HepG2 (cell line): ENCODE results near the gene AKT3. TPM values are rescaled to one million over a fixed set of nuclear protein-coding genes. Genes with fewer than 3 reads are reported as not detected.

ENCODE experiments used
- ATAC-seq: fragments of 200-7000 bp; cut with Tn5 transposase; 3 replicates; pipeline ENCODE4 v1.9.1; 2020; ENCODE audit warnings: mild to moderate bottlenecking, moderate library complexity
- BruUV-seq: library from RNA; stranded (reverse); fragments of 400-500 nt; replicated peaks from 2 replicates; lab custom pipeline; 2021; lab: Mats Ljungman, UMichigan
- CTCF ChIA-PET: fragments of 300-600 bp; formaldehyde crosslinking; extraction: SDS; loops from one replicate; lab custom pipeline; 2021; ENCODE audit warnings: low total read pairs, inconsistent platforms, low intra/inter-chr PET ratio; lab: Yijun Ruan, JAX
- POLR2A ChIA-PET: fragments of 350-600 bp; sonication (Branson Sonifier 250); formaldehyde crosslinking; loops from one replicate; lab custom pipeline; 2020; ENCODE audit warnings: antibody characterized with exemption, inconsistent platforms; lab: Yijun Ruan, JAX
- DNase-seq: peaks from one replicate; pipeline ENCODE4 v3.0.0-alpha.2; 2015; ENCODE audit warnings: low spot score
- FAIRE-seq: peaks from 3 replicates; lab custom pipeline; 2011; peaks lifted over from hg19 to GRCh38; lab: Jason Lieb, UNC
- H2AFZ ChIP-seq: one replicate; pipeline ENCODE4 v1.6.1; 2011; ENCODE audit warnings: low read length, inconsistent platforms
- H3K27ac ChIP-seq: fragments of 300-600 bp; 3 replicates; pipeline ENCODE4 v1.8.0; 2011; ENCODE audit warnings: mixed run types, mild to moderate bottlenecking, mixed read lengths, low read length, inconsistent platforms; ENCODE audit not compliant: insufficient read depth; ENCODE audit errors: extremely low read length
- H3K27me3 ChIP-seq, 2 experiments: fragments of 200-600 bp in 1 of 2; 2 replicates in 1 of 2; 3 replicates in 1 of 2; pipeline versions ENCODE4 v1.6.0 to v1.8.0; 2011; ENCODE audit warnings: low read length in 2 of 2, mild to moderate bottlenecking in 2 of 2, moderate library complexity in 2 of 2, inconsistent platforms in 1 of 2; ENCODE audit not compliant: insufficient read depth in 2 of 2, control insufficient read depth in 1 of 2
- H3K36me3 ChIP-seq, 2 experiments: fragments of 200-600 bp in 1 of 2; replicated peaks in 1 of 2; 2 replicates in 1 of 2; 3 replicates in 1 of 2; pipeline versions ENCODE4 v1.5.1 to v1.8.0; 2011; ENCODE audit warnings: low read length in 2 of 2, inconsistent platforms in 1 of 2; ENCODE audit not compliant: insufficient read depth in 2 of 2, control insufficient read depth in 1 of 2
- H3K4me1 ChIP-seq: 2 replicates; pipeline ENCODE4 v1.5.1; 2012; ENCODE audit warnings: low read length, inconsistent platforms; ENCODE audit not compliant: insufficient read depth
- H3K4me2 ChIP-seq: 2 replicates; pipeline ENCODE4 v1.6.0; 2011; ENCODE audit warnings: low read depth, low read length, inconsistent platforms
- H3K4me3 ChIP-seq, 3 experiments: fragments of 200-600 bp in 1 of 3; sonication (generic), shearing (Covaris generic) in 1 of 3; replicated peaks in 1 of 3; 2 replicates each; pipeline ENCODE4 v1.5.1; 2011 to 2016; ENCODE audit warnings: low read length in 3 of 3, inconsistent platforms in 2 of 3, low read depth in 2 of 3, mild to moderate bottlenecking in 2 of 3, control low read depth in 1 of 3, mixed read lengths in 1 of 3; ENCODE audit not compliant: insufficient read depth in 1 of 3
- H3K79me2 ChIP-seq: one replicate; pipeline ENCODE4 v1.6.1; 2011; ENCODE audit warnings: low read length, inconsistent platforms; ENCODE audit not compliant: insufficient read depth
- H3K9ac ChIP-seq: 2 replicates; pipeline ENCODE4 v1.6.0; 2011; ENCODE audit warnings: mild to moderate bottlenecking, low read depth, low read length, inconsistent platforms; ENCODE audit not compliant: insufficient read depth
- H3K9me3 ChIP-seq: 2 replicates; pipeline ENCODE4 v1.5.1; 2012; ENCODE audit warnings: mild to moderate bottlenecking, low read length
- H4K20me1 ChIP-seq: 2 replicates; pipeline ENCODE4 v1.6.0; 2011; ENCODE audit warnings: inconsistent platforms, mild to moderate bottlenecking, low read length, moderate library complexity; ENCODE audit not compliant: insufficient read depth
- HNRNPH1 ChIP-seq: fragments of 200-400 bp; formaldehyde crosslinking; optimal IDR thresholded peaks from 2 replicates; pipeline ENCODE3; 2017; ENCODE audit warnings: mild to moderate bottlenecking, low read depth, low read length
- JARID2 ChIP-seq: sonication (generic); formaldehyde crosslinking; IDR thresholded peaks from 2 replicates; pipeline ENCODE4 v1.8.1; 2023; ENCODE audit warnings: missing genetic modification reagents, inconsistent platforms; ENCODE audit not compliant: insufficient replicate concordance
- MAFF ChIP-seq: IDR thresholded peaks from 2 replicates; pipeline ENCODE4 v1.6.1; 2011; ENCODE audit warnings: low read depth, low read length, improper control_type of control experiment
- MAFK ChIP-seq, 2 experiments: IDR thresholded peaks in 1 of 2; conservative IDR thresholded peaks in 1 of 2; 2 replicates each; pipeline ENCODE4 v1.6.1; 2011; ENCODE audit warnings: improper control_type of control experiment in 2 of 2, low read length in 2 of 2
- MEIS1 ChIP-seq: sonication (generic); formaldehyde crosslinking; IDR thresholded peaks from 2 replicates; pipeline ENCODE4 v1.9.0; 2021; ENCODE audit warnings: mild to moderate bottlenecking, missing genetic modification reagents, moderate library complexity, borderline replicate concordance
- POGZ ChIP-seq: sonication (generic); formaldehyde crosslinking; IDR thresholded peaks from 2 replicates; pipeline ENCODE4 v1.4.0; 2020; ENCODE audit warnings: mild to moderate bottlenecking, missing genetic modification reagents
- REST ChIP-seq, 2 experiments: IDR thresholded peaks; 2 replicates each; pipeline ENCODE4 v1.6.1; 2011 to 2012; ENCODE audit warnings: low read length in 2 of 2, borderline replicate concordance in 1 of 2, low read depth in 1 of 2, mild to moderate bottlenecking in 1 of 2, moderate library complexity in 1 of 2
- YEATS2 ChIP-seq: sonication (generic); formaldehyde crosslinking; IDR thresholded peaks from 2 replicates; pipeline ENCODE4 v1.4.0; 2020; ENCODE audit warnings: missing genetic modification reagents, borderline replicate concordance
- ZNF232 ChIP-seq: sonication (generic); formaldehyde crosslinking; IDR thresholded peaks from 2 replicates; pipeline ENCODE4 v1.4.0; 2020; ENCODE audit warnings: missing genetic modification reagents, borderline replicate concordance
- ZNF432 ChIP-seq: sonication (generic); formaldehyde crosslinking; IDR thresholded peaks from 2 replicates; pipeline ENCODE4 v1.5.0; 2020; ENCODE audit warnings: missing genetic modification reagents, mild to moderate bottlenecking, borderline replicate concordance
- ZNF598 ChIP-seq: sonication (generic); formaldehyde crosslinking; IDR thresholded peaks from 2 replicates; pipeline ENCODE4 v1.5.1; 2020; ENCODE audit warnings: mild to moderate bottlenecking, missing genetic modification reagents, borderline replicate concordance
- ZNF768 ChIP-seq: sonication (generic); formaldehyde crosslinking; IDR thresholded peaks from 2 replicates; pipeline ENCODE4 v1.4.0; 2020; ENCODE audit warnings: missing genetic modification reagents
- WGBS: methylation state at CpG from one replicate; pipeline ENCODE4 v1.1.6; 2017; ENCODE audit warnings: low lambda C conversion rate; 5-methylcytosine and 5-hydroxymethylcytosine counted together
- in situ Hi-C: cut with HindIII; loops from 2 replicates; pipeline ENCODE4 v1.10.0; 2017; ENCODE audit warnings: low pct_unique_long_range_greater_than_20kb; ENCODE audit not compliant: extremely low pct_ligation_motif_present
- intact Hi-C: fragments of 100-400 bp; cut with micrococcal nuclease; formaldehyde crosslinking; loops from one replicate; pipeline ENCODE4 v1.10.0; 2022; ENCODE audit not compliant: unreplicated experiment
- polyA plus RNA-seq, 8 experiments: library from polyadenylated mRNA; depleted of rRNA in 3 of 8; stranded (reverse) in 7 of 8; unstranded in 1 of 8; fragments of >200 nt; fragmentation: Illumina TruSeq in 4 of 8; extraction: Trizol in 4 of 8; gene quantifications; 2 replicates each; pipeline versions ENCODE4 v1.2.1 to v1.2.3, GENCODE V29; 2011 to 2016; ENCODE audit warnings: low read depth in 4 of 8, missing spikeins in 1 of 8, mixed read lengths in 1 of 8; ENCODE audit not compliant: insufficient read depth in 1 of 8
- total RNA-seq, 5 experiments: library from RNA; depleted of rRNA; stranded (reverse); fragments of >200 nt; fragmentation: Illumina TruSeq; extraction: Trizol; gene quantifications; 2 replicates each; pipeline ENCODE4 v1.2.3, GENCODE V29; 2016; ENCODE audit warnings: low read depth in 1 of 5
- TF ChIP-seq, protein P1 (sequence below), 2 experiments: sonication (generic) in 1 of 2; formaldehyde crosslinking in 1 of 2; IDR thresholded peaks; 2 replicates each; pipeline versions ENCODE4 v1.4.0 to v1.6.1; 2018 to 2020; ENCODE audit warnings: missing genetic modification reagents in 2 of 2, borderline replicate concordance in 1 of 2, low read depth in 1 of 2, mild to moderate bottlenecking in 1 of 2, missing biosample characterization in 1 of 2

Gene AKT3
- total and polyA plus RNA-seq, 2 of the 13 experiments (the other 11 are each of a cell fraction or from before 2014, with no cell fraction given) = 0.07 TPM

DNA sequence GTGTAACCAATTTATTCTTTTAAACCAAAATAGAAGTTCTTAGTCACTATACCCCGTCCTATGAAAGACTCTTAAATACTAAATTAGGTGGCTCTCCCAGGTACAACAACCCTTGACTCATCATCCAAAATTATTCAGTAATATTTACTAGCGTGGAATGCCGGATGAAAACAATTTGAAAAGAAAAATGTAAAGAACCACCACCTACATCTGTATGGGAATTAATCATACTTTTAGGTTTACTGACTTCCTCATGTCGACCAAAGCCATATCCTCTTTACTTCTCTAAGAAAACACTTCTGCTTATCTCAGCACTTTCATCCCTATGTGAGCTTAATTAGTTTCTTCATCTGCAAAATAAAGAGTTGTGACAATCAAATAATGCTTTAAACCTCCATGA is 139.6 kb downstream of the AKT3 start:
- FAIRE-seq (no peak), DNase-seq (no peak), ATAC-seq (no peak)
- Histone ChIP-seq H3K9me3 (no peaks in the 10 kb centered on the region), H3K4me3 (no peak overlapping the region), H3K27me3 (no peaks in the 10 kb centered on the region), H3K27ac (no peak overlapping the region), H4K20me1 (no peaks in the 10 kb centered on the region), H2AFZ (no peak overlapping the region), H3K9ac (no peak overlapping the region)
- intact Hi-C loops = no loop called here
- BruUV-seq = no TSS peak
- 21% methylated on average over 4 of the region's 4 CpGs for WGBS
- TF ChIP-seq JARID2 (CRISPR knock-in tag) (no peak), ZNF232 (no peak), HNRNPH1 (no peak), MAFF (peak; percentile 77; the same call in 1 of the 2 replicates), ZNF598 (CRISPR knock-in tag) (no peak), MEIS1 (CRISPR knock-in tag) (no peak), POGZ (CRISPR knock-in tag) (no peak), ZNF432 (no peak), MAFK (conservative IDR thresholded peaks at IDR 0.05 in 1 of 2, IDR thresholded peaks at IDR 0.05 in 1 of 2; ENCODE audit: low read length in 2 of 2) (peak; percentile 48 to 85; a peak in 3 of 4 replicates), YEATS2 (CRISPR knock-in tag) (no peak), REST (IDR thresholded peaks at IDR 0.05; ENCODE audit: borderline replicate concordance in 1 of 2, low read depth in 1 of 2, low read length in 2 of 2) (no peak), ZNF768 (CRISPR knock-in tag) (no peak)
- TF ChIP-seq, protein P1, sequence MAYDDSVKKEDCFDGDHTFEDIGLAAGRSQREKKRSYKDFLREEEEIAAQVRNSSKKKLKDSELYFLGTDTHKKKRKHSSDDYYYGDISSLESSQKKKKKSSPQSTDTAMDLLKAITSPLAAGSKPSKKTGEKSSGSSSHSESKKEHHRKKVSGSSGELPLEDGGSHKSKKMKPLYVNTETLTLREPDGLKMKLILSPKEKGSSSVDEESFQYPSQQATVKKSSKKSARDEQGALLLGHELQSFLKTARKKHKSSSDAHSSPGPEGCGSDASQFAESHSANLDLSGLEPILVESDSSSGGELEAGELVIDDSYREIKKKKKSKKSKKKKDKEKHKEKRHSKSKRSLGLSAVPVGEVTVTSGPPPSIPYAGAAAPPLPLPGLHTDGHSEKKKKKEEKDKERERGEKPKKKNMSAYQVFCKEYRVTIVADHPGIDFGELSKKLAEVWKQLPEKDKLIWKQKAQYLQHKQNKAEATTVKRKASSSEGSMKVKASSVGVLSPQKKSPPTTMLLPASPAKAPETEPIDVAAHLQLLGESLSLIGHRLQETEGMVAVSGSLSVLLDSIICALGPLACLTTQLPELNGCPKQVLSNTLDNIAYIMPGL (CRISPR knock-in tag; IDR thresholded peaks at IDR 0.05; ENCODE audit: borderline replicate concordance in 1 of 2, low read depth in 1 of 2) = no peak
- TF ChIP-seq, all 625 proteins: peak for 2
- ChIA-PET POLR2A (no interaction called here), CTCF (no interaction called here)
- no peak overlapping the region for H3K4me2 ChIP-seq
- peaks cover 9% of the 10 kb centered on the region for H3K4me1 ChIP-seq
- H3K36me3 ChIP-seq = no peaks in the 10 kb centered on the region
- in situ Hi-C loops = loop anchor here (10.0 kb wide), 1 partner anchor 564 kb away; no protein-coding TSS in a partner anchor
- H3K79me2 ChIP-seq = no peaks in the 10 kb centered on the region
